ENCODE measurements around the gene DNAJC10. TPM values are rescaled to one million over a fixed set of nuclear protein-coding genes. Genes with fewer than 3 reads are reported as not detected.

Gene DNAJC10
- total and polyA plus RNA-seq, 10 of the 15 experiments (the other 5 are each of a cell fraction or from before 2014, with no cell fraction given), result 9.1 to 67.9 (median 38.2) TPM

DNA sequence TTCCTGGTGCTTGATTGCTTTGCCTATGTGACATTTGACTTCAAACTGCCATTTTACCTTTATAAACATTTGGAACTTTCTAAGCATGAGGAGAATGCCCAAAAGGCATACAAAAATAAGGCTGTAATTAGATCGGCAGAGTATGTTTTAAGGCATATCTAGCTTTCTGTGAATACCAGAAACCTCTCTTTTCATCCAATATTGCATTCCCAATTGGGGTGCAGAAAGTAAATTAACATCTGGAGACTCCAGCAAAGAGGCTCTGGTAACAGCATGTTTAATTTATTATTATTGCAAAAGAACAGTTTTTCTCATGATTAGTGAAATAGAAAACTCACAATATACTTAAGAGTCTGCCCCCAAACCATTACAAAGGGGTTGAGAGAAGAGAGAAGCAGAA, 118.2 kb downstream of the DNAJC10 start:
- SMC1A ChIA-PET (ENCODE audit: uncharacterized antibody, unreplicated experiment), result no interaction called here
- RAD21 ChIA-PET (ENCODE audit: unreplicated experiment), result no interaction called here
- Histone ChIP-seq H3K36me3 (ENCODE audit: control insufficient read depth in 2 of 2, insufficient read depth in 2 of 2, low read length in 1 of 2) (no peaks in the 10 kb centered on the region), H3K9me3 (replicated peaks; ENCODE audit: control insufficient read depth, insufficient read depth, low read length) (no peaks in the 10 kb centered on the region), H3K4me2 (ENCODE audit: control insufficient read depth, insufficient read depth) (no peak overlapping the region), H3K4me3 (no peak overlapping the region), H3K4me1 (ENCODE audit: control insufficient read depth, insufficient read depth, low read length) (no peaks in the 10 kb centered on the region), H2AFZ (ENCODE audit: control insufficient read depth, low read depth, low read length) (no peak overlapping the region), H4K20me1 (ENCODE audit: control insufficient read depth, insufficient read depth) (no peaks in the 10 kb centered on the region), H3K79me2 (ENCODE audit: control insufficient read depth, insufficient read depth, low read length) (no peaks in the 10 kb centered on the region), H3K9ac (ENCODE audit: control insufficient read depth, insufficient read depth, low read length) (no peak overlapping the region), H3K27ac (ENCODE audit: control insufficient read depth, insufficient read depth) (no peak overlapping the region), H3K27me3 (replicated peaks in 1 of 2; ENCODE audit: control insufficient read depth in 2 of 2, insufficient read depth in 2 of 2, low read length in 1 of 2) (no peaks in the 10 kb centered on the region; a peak in 1 of 4 replicates)
- TF ChIP-seq, protein P1, sequence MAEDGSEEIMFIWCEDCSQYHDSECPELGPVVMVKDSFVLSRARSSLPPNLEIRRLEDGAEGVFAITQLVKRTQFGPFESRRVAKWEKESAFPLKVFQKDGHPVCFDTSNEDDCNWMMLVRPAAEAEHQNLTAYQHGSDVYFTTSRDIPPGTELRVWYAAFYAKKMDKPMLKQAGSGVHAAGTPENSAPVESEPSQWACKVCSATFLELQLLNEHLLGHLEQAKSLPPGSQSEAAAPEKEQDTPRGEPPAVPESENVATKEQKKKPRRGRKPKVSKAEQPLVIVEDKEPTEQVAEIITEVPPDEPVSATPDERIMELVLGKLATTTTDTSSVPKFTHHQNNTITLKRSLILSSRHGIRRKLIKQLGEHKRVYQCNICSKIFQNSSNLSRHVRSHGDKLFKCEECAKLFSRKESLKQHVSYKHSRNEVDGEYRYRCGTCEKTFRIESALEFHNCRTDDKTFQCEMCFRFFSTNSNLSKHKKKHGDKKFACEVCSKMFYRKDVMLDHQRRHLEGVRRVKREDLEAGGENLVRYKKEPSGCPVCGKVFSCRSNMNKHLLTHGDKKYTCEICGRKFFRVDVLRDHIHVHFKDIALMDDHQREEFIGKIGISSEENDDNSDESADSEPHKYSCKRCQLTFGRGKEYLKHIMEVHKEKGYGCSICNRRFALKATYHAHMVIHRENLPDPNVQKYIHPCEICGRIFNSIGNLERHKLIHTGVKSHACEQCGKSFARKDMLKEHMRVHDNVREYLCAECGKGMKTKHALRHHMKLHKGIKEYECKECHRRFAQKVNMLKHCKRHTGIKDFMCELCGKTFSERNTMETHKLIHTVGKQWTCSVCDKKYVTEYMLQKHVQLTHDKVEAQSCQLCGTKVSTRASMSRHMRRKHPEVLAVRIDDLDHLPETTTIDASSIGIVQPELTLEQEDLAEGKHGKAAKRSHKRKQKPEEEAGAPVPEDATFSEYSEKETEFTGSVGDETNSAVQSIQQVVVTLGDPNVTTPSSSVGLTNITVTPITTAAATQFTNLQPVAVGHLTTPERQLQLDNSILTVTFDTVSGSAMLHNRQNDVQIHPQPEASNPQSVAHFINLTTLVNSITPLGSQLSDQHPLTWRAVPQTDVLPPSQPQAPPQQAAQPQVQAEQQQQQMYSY (CRISPR knock-in tag; IDR thresholded peaks at IDR 0.05), result no peak
- TF ChIP-seq KAT2A (conservative IDR thresholded peaks at IDR 0.05; ENCODE audit: control insufficient read depth, low read depth, low read length), result no peak
- no peak for TF ChIP-seq MTA3 (IDR thresholded peaks at IDR 0.05; ENCODE audit: borderline replicate concordance, low read length)
- TF ChIP-seq NR2C2 (IDR thresholded peaks at IDR 0.05; ENCODE audit: borderline replicate concordance, control insufficient read depth, insufficient read length, low read depth), result no peak
- TF ChIP-seq, protein P2, sequence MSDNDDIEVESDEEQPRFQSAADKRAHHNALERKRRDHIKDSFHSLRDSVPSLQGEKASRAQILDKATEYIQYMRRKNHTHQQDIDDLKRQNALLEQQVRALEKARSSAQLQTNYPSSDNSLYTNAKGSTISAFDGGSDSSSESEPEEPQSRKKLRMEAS (IDR thresholded peaks at IDR 0.05; ENCODE audit: low read depth, low read length), result no peak
- no peak for TF ChIP-seq FOXM1 (IDR thresholded peaks at IDR 0.05; ENCODE audit: low read depth, low read length)
- no peak for TF ChIP-seq JUND (IDR thresholded peaks at IDR 0.05; ENCODE audit: low read depth, low read length)
- no peak for TF ChIP-seq TAF1 (IDR thresholded peaks at IDR 0.05; ENCODE audit: borderline replicate concordance, low read depth, low read length)
- TF ChIP-seq, protein P3, sequence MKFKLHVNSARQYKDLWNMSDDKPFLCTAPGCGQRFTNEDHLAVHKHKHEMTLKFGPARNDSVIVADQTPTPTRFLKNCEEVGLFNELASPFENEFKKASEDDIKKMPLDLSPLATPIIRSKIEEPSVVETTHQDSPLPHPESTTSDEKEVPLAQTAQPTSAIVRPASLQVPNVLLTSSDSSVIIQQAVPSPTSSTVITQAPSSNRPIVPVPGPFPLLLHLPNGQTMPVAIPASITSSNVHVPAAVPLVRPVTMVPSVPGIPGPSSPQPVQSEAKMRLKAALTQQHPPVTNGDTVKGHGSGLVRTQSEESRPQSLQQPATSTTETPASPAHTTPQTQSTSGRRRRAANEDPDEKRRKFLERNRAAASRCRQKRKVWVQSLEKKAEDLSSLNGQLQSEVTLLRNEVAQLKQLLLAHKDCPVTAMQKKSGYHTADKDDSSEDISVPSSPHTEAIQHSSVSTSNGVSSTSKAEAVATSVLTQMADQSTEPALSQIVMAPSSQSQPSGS (IDR thresholded peaks at IDR 0.05; ENCODE audit: low read length), result no peak
- TF ChIP-seq PAX5 (IDR thresholded peaks at IDR 0.05; ENCODE audit: borderline replicate concordance, low read depth, low read length), result no peak
- DNase-seq (ENCODE audit: low read depth, low spot score) (no peak), FAIRE-seq (no peak), ATAC-seq (no peak)
- intact Hi-C loops (cut with micrococcal nuclease; ENCODE audit: unreplicated experiment) (no loop called here), in situ Hi-C loops (cut with MboI) (no loop called here)
- WGBS (ENCODE audit: insufficient coverage, insufficient replicate concordance, low lambda C conversion rate, missing lambda C conversion rate), result 29% methylated on average over 1 of the region's 1 CpG
- POLR2A ChIA-PET, result no interaction called here
- no TSS peak for BruUV-seq (replicated peaks)
- CTCF ChIA-PET, result no interaction called here

Data from GM12878 (cell line).